HUES48 (cell line): Measurements from ENCODE around the gene AP2B1.
"Not testable (repeated sequence)": the region's sequence is repeated elsewhere in the genome, so short reads cannot be mapped to it uniquely, and the experiment has no call there.

ENCODE experiments used
- H3K27ac ChIP-seq: one replicate; pipeline ENCODE4 v1.7.0; 2013; ENCODE audit warnings: low read depth, low read length, inconsistent platforms
- H3K27me3 ChIP-seq: 2 replicates; pipeline ENCODE4 v1.6.1; 2013; ENCODE audit warnings: mild to moderate bottlenecking, low read length; ENCODE audit not compliant: control insufficient read depth, insufficient read depth
- H3K36me3 ChIP-seq: 2 replicates; pipeline ENCODE4 v1.6.1; 2013; ENCODE audit warnings: low read length; ENCODE audit not compliant: control insufficient read depth, insufficient read depth
- H3K4me1 ChIP-seq: 2 replicates; pipeline ENCODE4 v1.6.1; 2013; ENCODE audit warnings: mild to moderate bottlenecking, low read length; ENCODE audit not compliant: control insufficient read depth, insufficient read depth
- H3K4me3 ChIP-seq: 2 replicates; pipeline ENCODE4 v1.5.1; 2013; ENCODE audit warnings: mild to moderate bottlenecking, low read depth, low read length
- H3K9ac ChIP-seq: 2 replicates; pipeline ENCODE4 v1.6.1; 2013; ENCODE audit warnings: mild to moderate bottlenecking, low read depth, low read length, moderate library complexity
- H3K9me3 ChIP-seq: 2 replicates; pipeline ENCODE4 v1.6.1; 2013; ENCODE audit warnings: low read length; ENCODE audit not compliant: control insufficient read depth, insufficient read depth

AP2B1 gene

DNA sequence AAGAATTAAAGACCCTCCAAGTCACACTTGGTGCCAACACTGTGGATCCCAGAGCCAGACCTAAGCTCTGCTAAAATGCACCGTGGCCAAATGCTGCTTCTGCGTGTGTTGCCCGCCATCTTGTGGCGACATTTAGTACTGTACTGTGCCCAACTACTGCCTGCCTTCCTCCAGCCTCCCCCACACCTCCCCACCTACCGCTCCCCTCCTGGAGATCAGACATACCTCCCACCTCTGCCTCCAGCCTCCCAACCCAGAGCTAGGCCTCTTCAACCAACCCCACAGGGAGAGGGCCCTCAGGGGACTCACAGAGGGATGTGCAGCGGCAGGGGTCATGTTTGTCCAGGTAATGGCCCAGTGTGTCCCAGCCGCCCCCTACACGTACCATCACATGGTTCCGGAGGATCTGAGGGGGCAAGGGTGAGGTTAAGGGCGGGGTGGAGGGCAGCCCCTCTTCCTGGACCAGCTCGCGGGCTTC, 160.5 kb downstream of the AP2B1 start:
- Histone ChIP-seq H3K4me3 (no peak overlapping the region), H3K27me3 (peaks cover 25% of the 10 kb centered on the region)

DNA sequence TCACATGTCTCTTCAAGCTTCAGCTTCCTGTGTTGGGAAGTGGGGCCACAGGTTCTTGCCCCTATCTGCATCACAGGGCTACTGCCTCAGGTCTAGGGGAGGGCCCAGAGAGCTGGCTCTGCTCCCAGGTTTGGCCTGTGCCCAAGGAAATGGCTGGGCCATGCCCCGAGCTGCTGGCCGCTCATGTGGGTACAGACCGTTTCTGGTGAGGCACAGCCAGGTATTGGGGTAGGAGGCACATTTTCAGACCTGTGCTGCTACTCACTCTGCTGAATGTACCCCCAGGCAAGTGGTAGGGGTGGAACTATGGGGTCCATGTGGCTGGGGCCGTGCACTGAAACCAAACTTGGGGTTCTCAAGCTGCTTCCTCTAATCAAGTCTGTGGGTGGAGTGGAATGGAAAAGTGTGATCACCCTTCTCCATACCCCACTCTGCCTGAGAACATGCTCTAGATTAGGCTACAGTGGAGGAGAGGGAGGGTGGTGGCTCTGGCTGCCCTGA, 161.3 kb downstream of the AP2B1 start:
- H3K4me1 ChIP-seq, result no peaks in the 10 kb centered on the region
- no peak overlapping the region for H3K9ac ChIP-seq
- H3K27me3 ChIP-seq, result peaks cover 17% of the 10 kb centered on the region
- no peaks in the 10 kb centered on the region for H3K36me3 ChIP-seq
- H3K4me3 ChIP-seq, result no peak overlapping the region
- no peaks in the 10 kb centered on the region for H3K9me3 ChIP-seq
- H3K27ac ChIP-seq, result no peak overlapping the region

More for the DNA sequence above, 160.5 kb downstream of the AP2B1 start:
- Histone ChIP-seq H3K36me3 (no peaks in the 10 kb centered on the region), H3K4me1 (no peaks in the 10 kb centered on the region), H3K27ac (no peak overlapping the region), H3K9ac (no peak overlapping the region), H3K9me3 (no peaks in the 10 kb centered on the region)

DNA sequence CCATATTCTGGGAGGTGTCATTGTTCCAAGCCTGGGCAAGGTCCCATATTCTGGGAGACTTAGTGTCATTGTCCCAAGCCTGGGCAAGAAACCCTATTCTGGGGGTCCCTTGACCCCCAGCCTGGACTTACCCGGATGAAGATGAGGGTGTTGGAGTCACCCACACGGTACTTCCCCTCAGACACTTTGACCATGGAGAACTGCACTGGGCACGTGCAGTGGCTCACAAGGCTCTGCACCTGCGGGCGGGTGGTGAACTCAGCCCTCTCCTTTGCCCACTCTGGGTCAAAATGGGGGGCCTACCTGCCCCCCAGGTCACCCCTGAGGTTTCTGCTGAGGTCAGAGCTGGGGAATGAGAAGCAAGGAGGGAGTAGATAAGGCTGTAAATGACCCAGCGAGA, 161.9 kb downstream of the AP2B1 start:
- H3K27ac ChIP-seq, result no peak overlapping the region
- no peaks in the 10 kb centered on the region for H3K36me3 ChIP-seq
- H3K27me3 ChIP-seq, result peaks cover 13% of the 10 kb centered on the region
- no peaks in the 10 kb centered on the region for H3K9me3 ChIP-seq
- H3K4me1 ChIP-seq, result no peaks in the 10 kb centered on the region
- H3K4me3 ChIP-seq, result no peak overlapping the region
- no peak overlapping the region for H3K9ac ChIP-seq

GRCh38 chr17:35749560-35750412, 162.7 kb downstream of the AP2B1 start:
- peak overlapping the region; percentile 37; the same call in 1 of the 2 replicates for H3K4me3 ChIP-seq
- H3K9ac ChIP-seq, result no peak overlapping the region

DNA sequence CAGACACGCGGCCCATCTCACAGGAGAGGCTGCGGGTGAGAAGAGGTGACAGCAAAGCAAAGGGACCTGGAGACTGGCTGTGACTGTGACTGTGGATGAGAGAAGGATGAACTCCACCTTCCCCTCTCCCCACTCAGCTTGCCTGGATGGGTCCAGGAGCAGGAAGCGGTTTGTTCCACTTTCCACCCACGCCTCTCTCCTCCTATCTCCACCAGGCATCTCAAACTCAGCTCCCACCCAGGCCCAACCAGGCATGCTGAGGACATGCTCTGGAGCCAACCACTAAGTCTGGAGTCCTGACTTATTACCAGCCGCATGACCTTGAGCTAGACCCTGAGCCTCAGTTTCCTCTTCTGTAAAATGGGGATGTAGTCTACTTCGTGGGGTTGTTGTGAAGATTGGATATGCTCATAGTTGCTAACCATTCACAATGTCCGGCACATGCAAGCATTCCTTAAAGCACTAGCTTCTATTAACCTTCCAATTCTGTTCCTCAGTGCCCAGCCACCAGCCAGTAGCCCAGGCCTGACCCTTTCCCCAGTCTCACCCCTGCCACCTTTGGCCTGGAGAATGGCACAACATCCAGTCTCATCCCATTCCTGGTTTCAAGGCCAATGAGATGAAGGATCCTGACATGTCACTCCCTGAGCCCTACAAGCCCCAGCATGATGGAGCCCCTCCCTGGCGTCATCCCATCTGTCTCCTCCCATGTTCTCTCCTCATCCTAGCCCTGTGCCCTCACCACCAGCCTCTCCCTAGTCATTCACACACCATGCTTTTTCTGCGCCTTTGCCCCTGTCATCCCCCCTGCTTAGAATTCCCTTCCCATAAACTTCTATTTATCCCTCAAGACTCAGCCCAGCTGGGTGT, 163.6 kb downstream of the AP2B1 start:
- Histone ChIP-seq H3K4me1 (no peaks in the 10 kb centered on the region), H3K9me3 (no peaks in the 10 kb centered on the region), H3K27me3 (peaks cover 13% of the 10 kb centered on the region), H3K27ac (no peak overlapping the region), H3K9ac (no peak overlapping the region), H3K4me3 (no peak overlapping the region), H3K36me3 (no peaks in the 10 kb centered on the region)

More at GRCh38 chr17:35749560-35750412, 162.7 kb downstream of the AP2B1 start:
- H3K4me1 ChIP-seq, result no peaks in the 10 kb centered on the region
- H3K27me3 ChIP-seq, result peaks cover 13% of the 10 kb centered on the region
- no peaks in the 10 kb centered on the region for H3K9me3 ChIP-seq
- H3K27ac ChIP-seq, result no peak overlapping the region
- H3K36me3 ChIP-seq, result no peaks in the 10 kb centered on the region

DNA sequence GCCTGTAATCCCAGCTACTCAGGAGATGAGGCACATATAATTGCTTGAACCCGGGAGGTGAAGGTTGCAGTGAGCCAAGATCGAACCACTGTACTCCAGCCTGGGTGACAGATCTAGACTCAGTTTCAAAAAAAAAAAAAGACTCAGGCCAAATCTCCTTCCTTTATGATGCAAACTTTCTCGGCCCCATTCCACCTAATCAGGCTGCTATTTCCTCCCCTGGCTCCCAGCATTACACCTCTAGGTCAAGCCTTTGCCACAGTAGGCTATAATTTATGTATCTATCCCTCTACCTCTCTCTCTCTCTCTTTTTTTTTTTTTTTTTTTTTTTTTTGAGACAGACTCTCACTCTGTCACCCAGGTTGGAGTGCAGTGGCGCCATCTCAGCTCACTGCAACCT, 164.4 kb downstream of the AP2B1 start:
- not testable (repeated sequence) for H3K27ac ChIP-seq, H3K4me1 ChIP-seq, H3K9ac ChIP-seq, H3K9me3 ChIP-seq, H3K4me3 ChIP-seq, H3K36me3 ChIP-seq
- H3K27me3 ChIP-seq, result peaks cover 13% of the 10 kb centered on the region

DNA sequence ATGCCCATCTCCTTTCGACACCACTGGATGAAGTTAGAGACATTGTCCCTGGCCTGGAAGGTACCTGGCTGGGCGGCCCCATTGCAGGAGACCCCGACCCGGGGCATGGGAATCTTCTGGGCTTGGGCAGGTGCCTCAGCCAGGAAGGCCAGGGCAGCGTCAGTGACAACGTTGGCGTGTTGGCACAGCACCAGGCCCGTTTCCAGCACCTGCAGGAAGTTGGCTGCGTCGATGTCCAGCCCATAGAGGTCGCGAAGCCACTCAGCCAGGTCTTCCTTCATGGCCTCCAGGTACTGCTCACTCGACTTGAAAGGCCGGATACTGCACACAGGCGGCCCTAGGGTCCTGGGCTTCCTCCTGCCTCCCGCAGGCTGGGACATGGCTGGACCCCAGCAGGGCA, 165.3 kb downstream of the AP2B1 start:
- Histone ChIP-seq H3K4me1 (no peaks in the 10 kb centered on the region), H3K27ac (no peak overlapping the region), H3K9ac (no peak overlapping the region), H3K4me3 (no peak overlapping the region), H3K9me3 (no peaks in the 10 kb centered on the region), H3K27me3 (peaks cover 13% of the 10 kb centered on the region), H3K36me3 (no peaks in the 10 kb centered on the region)

DNA sequence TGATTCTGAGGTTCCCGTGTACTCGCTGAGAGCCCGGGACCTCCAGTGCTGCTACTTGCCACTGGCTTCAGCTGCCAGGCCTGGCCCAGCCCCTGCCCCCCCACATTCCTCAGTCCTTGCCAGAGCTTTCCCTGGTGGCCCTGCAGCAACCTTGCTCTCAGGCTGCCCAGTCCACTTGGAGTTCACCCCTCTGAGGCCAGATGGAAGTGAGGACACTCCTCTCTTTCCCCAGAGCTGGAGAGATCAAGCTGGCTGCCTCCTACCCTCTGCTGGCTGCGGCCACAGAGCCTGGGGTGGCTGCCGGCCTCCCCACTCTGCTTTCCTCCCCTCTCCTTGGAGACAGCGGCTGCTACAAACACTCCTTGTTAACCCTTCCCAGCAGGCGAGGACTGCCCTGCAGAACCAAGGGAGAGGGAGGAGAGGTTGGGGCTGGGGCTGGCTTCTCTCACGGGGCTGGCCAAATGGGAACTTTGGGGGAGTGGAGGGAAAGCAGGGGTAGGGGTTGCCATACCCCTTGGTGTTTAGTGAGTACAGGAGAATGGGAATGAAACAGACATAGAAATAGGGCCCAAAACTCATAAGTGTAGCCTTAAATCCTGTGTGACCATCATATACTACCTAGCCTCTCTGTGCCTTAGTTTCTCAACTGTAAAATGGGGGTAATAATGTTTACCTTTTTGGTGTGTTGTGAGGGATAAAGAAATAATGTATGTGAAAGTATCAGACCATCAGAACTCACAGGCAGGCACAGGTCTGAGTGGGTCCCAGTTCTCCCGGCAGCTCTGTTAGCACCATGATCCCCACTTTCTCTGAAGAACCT, 166.0 kb downstream of the AP2B1 start, which contains the start of gene GAS2L2:
TSS of gene GAS2L2 (minus strand) at position 295 of the 820 bp plus-strand sequence. CDS start 389 bp downstream, outside the sequence.
- Histone ChIP-seq H3K27ac (no peak within 1 kb of the TSS), H3K27me3 (peaks cover 13% of the 10 kb centered on the region), H3K9ac (no peak within 1 kb of the TSS), H3K9me3 (no peaks in the 10 kb centered on the region), H3K4me1 (no peaks in the 10 kb centered on the region), H3K36me3 (no peaks in the 10 kb centered on the region), H3K4me3 (no peak within 1 kb of the TSS)

GRCh38 chr17:35757243-35757642, 170.1 kb downstream of the AP2B1 start:
- H3K4me3 ChIP-seq, result no peak overlapping the region
- no peak overlapping the region for H3K9ac ChIP-seq
- no peak overlapping the region for H3K27ac ChIP-seq

DNA sequence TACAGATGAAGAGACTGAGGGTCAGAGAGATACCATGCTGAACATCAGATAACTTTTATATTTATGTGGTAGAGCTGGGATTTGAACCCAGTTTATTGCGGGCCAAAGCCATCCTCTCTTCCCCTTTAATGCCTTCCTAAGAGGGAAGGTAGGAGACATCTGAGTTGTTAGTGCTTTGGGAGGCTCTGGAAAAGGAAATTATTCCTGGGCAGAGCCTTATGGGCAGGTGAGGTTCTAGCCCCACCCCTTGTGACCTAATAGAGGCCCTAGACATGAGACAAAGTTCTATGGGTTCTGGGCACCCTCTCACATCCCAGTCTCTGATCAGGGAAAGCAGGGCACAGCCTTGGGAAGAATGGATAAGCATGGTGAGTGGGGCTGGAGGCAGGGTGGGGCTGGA, 173.5 kb downstream of the AP2B1 start, which contains the start of gene C17orf50:
TSS of gene C17orf50 (plus strand) at position 301 of the 400 bp plus-strand sequence. CDS start at position 356, 55 bp downstream.
- Histone ChIP-seq H3K27ac (no peak within 1 kb of the TSS), H3K27me3 (peaks cover 8% of the 10 kb centered on the region), H3K9ac (no peak within 1 kb of the TSS), H3K4me1 (no peaks in the 10 kb centered on the region), H3K9me3 (no peaks in the 10 kb centered on the region), H3K36me3 (no peaks in the 10 kb centered on the region), H3K4me3 (no peak within 1 kb of the TSS)

More at GRCh38 chr17:35757243-35757642, 170.1 kb downstream of the AP2B1 start:
- H3K27me3 ChIP-seq, result no peaks in the 10 kb centered on the region
- H3K9me3 ChIP-seq, result no peaks in the 10 kb centered on the region
- H3K4me1 ChIP-seq, result no peaks in the 10 kb centered on the region
- no peaks in the 10 kb centered on the region for H3K36me3 ChIP-seq
